G401 (cell line): Measurements from ENCODE around the gene PDGFA. TPM values are rescaled to one million over a fixed set of nuclear protein-coding genes. Genes with fewer than 3 reads are reported as not detected.

Experiments
- DNase-seq: peaks from one replicate; pipeline ENCODE4 v3.0.0-alpha.2; 2015; ENCODE audit warnings: low spot score
- in situ Hi-C: cut with HindIII; loops from 2 replicates; pipeline ENCODE4 v1.10.0; 2016; ENCODE audit warnings: low sequenced_read_pairs, mixed read lengths
- total RNA-seq: library from RNA; depleted of rRNA; stranded (reverse); fragments of >200 nt; shearing (Covaris generic); gene quantifications from 2 replicates; pipeline ENCODE4 v1.2.3, GENCODE V29; 2014

Gene PDGFA
- total RNA-seq, 1 experiment from 2014 or later: 0.34 TPM

DNA sequence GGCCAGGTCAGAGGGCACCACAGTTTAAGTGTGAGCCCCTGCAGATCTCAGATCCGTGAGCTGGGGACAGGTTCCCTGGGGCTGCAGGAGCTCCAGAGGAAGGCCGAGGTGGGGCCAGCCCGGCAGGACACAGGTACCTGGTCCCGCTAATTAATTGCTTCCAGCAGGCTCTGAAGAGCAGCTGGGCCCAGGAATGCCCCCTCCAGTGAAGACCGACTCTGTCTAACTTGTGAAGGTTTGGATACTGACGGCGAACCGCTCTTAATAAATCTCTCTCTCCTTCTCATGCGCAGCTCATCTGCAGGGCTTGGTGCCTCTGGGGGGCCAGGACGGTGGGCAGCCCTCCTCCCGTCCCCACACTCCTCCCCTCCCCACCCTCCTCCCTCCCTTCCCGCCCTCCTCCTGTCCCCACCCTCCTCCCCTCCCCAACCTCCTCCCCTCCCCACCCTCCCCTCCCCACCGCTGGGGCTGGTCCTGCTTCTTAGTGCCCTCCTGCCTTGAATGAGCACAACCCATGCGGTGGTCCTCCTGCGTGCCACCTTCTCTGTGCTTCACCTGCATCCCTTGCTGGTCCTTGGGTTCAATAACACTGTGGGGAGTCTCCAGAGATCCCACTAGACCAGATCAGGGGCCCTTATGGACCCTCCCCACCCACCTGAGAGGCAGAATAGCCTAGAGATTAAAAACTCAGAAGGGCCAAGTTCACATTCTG, 38.3 kb downstream of the PDGFA start:
- in situ Hi-C loops: no loop called here
- DNase-seq: no peak

DNA sequence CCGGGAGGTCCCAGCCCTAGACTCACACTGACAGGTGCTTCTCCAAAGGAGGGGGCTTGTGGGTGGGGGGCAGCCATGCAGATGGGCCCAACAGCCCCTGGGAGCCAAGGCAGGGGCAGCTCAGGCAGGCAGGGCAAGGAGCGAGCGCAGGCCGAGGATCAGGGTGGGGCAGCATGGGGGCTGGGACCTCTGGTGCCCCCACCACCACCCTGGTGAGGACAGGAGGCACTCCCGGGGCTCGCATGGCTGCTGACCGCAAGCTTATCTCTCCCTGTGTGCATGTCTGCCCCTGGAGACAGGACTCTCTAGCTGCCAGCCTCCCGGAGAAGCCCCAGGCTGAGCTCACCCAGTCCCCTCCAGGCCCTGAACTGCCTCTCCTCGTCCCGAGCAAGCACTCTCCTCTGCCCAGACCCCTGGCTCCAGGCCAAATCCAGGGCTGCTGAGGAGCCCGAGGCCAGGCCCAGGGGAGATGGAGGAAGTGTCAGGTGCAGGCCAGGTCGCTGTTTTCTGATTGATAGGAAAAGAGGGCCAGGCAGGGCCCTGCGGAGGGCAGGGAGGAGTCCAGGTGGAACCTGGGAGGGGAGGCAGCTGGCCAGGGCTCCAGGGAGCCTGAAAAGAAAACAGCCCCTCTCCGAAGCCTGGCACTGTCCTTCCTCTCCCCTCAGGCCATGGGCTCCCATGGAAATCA, 39.0 kb downstream of the PDGFA start:
- in situ Hi-C loops: no loop called here
- no peak for DNase-seq

DNA sequence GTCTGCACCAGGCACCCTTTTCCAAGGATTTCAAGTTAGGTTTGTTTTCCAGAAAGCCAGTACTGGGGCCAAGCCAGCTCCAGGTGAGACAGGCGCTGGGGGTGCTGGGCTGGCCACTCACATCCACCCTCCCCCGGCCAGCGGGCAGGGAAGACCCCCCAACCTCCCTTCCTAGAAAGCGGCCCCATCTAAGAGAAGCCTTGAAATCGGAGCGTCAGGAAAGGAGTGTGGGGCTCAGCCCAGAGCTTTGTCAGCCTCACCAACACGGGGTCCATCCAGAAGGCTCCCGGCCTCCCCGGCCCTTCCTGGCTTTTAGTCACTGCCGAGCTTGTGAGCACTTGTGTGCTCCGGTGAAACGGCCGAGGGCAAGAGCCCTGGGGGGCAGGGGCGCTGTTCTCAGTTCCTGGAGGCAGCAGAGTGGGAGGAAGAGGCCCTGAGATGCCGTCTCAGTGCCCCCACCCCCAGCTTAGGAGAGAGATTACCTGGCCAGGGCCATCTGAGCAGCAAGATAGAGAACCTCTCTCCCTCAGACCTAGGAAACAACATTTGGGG, 39.6 kb downstream of the PDGFA start:
- in situ Hi-C loops: no loop called here
- no peak for DNase-seq

DNA sequence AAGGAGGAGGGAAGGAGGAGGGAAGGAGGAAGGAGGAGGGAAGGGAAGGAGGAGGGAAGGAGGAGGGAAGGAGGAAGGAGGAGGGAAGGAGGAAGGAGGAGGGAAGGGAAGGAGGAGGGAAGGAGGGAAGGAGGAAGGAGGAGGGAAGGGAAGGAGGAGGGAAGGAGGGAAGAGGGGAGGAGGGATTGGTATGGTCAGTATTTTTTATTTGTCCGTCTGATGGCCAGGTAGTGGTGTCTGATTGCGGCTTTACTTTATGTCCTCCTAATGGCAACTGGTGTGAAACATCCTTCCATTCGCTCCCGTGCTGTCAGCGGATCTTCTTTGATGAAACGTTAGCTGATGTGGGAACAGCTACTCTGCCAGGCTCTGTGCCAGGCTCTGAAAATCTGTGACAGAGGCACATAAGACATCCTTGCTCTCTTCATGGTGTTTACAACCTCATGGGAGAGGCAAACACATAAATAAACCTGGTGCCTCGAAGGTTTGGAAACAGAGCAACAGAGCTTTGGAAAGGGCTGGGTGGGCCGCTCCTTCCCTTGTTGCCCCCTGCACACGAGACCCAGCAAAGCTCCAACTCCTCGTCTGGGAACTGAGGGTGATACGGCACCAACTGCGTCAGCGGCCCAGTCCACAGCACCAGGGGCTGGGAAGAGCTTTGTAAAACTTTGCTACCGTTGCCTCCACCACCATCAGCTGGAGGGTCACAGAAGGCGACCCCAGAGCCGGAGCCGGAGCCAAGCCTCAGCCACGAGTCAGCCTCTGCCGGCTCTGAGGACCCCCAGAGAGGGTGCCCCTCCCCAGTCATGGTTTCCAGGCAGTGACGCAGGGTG, 40.3 kb downstream of the PDGFA start:
- in situ Hi-C loops: no loop called here
- no peak for DNase-seq

DNA sequence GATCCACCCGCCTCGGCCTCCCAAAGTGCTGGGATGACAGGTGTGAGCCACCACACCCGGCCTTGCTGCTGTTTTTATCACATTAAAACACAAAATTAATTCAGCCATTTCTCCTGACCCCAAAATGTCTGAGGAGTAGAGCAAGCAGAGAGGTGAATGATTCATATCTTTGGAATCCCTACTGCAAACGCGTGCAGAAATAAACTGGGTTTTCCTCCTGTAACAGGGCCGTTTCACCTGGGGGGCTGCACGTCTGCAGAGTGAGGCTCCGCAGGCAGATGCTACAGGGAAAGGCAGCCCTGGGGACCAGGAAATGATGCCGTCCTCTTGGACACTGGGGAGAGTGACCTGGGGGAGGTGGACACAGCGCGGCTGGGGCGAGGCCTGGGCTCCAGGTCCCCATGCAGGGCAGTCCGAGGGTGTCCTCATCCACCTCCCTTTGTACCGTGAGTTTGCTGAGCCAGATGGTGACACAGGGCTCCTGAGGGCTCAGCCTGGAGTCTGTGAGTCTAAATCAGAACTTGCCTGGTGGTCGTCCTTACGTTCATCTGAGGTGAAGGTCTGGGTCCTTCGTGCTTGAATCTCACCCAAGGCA, 41.9 kb downstream of the PDGFA start:
- in situ Hi-C loops: no loop called here
- no peak for DNase-seq

DNA sequence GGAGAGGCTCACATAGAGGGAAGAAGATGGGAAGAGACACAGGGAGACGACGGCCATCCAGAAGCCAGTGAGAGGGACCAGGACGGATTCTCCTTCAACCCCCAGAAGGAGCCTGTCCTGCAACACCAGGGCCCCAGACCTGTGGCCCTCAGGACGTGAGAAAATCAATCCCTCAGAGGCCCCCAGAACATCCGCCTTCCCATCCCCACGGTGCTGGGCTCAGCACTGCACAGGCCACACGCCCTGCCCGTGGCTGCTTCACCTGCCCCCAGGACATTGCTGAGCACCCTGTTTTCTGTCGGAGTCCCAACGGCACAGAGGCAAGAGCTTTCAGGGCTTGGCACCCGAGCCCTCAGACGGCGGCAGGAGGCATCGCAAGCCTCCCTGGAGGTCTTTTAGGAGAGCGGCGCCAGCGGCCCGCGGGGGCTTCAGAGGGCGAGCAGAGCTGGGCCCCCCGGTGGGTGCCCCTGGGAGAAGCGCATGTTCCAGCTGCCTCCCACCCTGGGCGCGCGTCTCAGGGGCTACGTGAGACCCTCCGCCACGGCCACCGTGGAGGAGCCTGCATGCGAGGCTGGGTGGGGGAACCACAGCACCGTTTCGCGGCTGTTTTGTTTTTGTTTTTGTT, 42.8 kb downstream of the PDGFA start:
- DNase-seq: no peak
- in situ Hi-C loops: no loop called here

DNA sequence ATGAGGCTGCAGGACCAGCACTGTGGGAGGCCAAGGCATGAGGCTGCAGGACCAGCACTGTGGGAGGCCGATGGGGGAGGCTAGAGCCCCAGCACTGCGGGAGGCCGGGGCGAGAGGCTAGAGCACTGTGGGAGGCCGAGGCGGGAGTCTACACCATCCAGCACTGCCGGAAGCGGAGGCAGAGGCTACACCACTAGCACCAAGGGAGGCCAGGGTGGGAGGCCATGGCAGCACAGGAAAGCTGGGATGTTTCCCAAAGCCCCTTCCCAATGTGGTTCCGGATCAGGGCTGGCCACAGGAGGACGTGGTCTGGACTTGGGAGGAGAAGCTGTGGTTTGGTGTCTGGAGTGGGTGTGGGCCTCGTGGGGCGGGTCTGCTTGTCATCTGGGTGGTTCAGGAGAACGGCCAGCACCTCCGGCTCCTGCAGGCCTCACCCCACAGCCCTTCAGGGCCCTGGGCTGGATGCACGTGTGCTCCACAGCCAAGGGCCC, 43.6 kb downstream of the PDGFA start:
- in situ Hi-C loops: no loop called here

DNA sequence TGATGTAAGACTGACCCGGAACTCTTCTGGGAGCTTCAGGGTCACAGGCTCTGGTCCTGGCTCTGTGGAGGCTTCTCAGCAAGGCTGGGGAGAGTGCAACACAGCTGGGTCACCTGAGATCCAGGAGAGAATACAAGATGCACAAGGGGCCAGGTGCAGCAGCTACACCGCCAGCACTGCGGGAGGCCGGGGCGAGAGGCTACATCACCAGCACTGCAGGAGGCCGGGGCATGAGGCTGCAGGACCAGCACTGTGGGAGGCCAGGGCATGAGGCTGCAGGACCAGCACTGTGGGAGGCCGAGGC, 44.3 kb downstream of the PDGFA start:
- no peak for DNase-seq
- in situ Hi-C loops: no loop called here

More for the DNA sequence above, 43.6 kb downstream of the PDGFA start:
- no peak for DNase-seq

DNA sequence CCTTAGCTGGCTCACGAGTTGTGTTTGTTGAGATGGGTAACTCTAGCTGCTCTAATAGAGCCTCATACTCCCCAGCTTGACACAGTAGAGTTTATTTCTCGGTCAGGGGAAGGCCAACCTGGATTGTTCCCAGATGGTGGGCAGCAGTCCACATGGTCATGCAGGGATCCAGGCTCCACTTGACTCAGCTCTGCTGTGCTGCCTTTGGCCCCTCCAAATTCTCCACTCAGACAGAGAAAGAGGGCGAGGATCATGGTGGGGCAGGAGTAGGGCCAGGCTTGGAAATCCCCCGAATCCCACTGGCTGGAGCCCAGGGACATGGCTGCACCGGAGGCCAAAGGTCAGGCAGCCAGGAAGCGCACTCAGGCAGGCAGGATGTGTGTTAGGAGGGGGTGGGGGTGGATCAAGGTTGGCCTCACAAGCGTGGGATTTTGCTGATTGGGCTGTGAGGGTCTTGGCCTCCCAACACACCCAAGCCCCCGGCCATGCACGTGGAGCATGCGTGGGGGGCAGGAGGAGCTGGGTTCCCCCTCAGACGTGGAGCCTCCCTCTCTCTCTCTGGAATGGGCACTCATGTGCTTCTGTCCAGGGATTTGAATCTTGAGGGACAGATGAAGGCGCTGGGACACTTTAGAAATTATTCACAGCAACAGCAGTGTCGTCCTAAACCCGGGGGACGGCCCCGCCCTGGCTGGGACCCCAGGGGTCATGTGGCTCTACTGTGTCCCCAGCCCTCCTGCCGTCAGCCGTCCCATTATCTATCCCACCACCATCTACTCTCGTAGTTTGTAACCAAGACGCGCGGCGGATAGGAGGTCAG, 44.8 kb downstream of the PDGFA start:
- in situ Hi-C loops: no loop called here
- no peak for DNase-seq

DNA sequence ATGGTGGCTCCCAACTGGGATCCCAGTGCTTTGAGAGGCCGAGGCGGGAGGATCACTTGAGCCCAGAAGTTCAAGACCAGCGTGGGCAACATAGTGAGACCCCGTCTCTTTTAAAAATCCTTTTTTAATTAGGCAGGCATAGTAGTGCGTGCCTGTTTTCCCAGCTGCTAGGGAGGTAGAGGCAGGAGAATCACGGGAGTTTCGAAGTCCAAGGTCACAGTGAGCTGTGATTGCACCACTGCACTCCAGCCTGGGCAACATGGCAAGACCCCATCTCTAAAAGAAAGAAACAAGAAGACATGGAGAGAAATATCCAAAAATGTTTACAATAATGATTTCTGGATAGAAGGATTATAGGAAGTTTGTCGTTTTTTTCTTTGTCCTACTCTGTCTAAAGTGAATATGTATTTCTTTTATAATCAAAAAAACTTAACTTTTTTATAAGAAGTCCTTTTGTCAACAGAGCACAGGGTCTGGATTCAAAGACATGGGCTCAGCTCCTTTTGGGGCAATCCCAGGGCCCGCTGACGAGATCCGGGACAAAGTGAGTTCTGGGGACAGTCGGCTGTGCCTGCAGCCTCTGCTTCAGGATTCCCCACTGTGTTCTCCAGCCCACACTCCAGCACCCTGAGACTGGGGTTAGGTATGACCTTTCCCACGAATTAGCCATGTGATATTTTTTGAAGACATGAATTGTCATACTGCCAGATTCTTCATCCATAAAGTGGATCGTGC, 45.6 kb downstream of the PDGFA start:
- in situ Hi-C loops: no loop called here
- DNase-seq: no peak

DNA sequence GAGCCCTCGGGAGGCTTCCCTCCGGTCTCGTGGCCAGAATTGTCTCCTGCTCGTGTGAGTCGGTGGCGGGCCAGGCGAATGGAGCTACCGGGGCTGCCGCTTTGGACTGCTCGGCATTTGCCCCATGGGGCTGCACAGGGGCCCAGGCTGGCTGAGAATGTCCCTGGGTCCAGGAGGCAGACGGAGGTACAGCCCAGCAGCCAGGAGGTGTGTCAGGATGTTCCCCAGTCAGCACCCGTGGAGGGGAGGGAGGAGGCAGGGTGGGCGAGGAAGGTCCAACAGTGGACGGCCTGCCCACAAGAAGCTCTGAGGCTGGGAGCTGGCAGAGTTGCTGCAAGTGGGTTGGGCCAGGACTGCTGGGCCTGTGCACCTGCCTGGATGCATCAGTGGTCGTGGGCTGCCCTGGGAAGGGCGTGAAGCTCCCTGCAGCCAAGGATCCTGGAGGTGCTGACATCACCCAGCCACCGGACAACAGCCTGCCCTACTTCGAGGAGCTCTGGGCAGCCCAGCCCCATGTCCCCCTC, 46.4 kb downstream of the PDGFA start:
- in situ Hi-C loops: no loop called here
- DNase-seq: no peak

DNA sequence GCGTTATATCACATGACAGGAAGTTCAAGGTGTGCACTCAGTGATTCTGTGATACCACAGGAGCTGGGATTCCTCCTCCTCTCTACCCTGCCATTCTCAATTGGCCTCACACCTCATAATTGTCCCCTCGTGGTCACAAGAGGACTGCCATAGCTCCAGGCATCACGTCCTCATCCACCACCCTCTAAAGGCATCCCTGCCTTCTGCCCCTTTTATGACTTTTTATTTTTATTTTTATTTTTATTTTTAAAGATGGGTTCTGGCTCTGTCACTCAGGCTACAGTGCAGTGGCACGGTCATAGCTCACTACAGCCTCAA, 47.0 kb downstream of the PDGFA start:
- in situ Hi-C loops: no loop called here
- no peak for DNase-seq

DNA sequence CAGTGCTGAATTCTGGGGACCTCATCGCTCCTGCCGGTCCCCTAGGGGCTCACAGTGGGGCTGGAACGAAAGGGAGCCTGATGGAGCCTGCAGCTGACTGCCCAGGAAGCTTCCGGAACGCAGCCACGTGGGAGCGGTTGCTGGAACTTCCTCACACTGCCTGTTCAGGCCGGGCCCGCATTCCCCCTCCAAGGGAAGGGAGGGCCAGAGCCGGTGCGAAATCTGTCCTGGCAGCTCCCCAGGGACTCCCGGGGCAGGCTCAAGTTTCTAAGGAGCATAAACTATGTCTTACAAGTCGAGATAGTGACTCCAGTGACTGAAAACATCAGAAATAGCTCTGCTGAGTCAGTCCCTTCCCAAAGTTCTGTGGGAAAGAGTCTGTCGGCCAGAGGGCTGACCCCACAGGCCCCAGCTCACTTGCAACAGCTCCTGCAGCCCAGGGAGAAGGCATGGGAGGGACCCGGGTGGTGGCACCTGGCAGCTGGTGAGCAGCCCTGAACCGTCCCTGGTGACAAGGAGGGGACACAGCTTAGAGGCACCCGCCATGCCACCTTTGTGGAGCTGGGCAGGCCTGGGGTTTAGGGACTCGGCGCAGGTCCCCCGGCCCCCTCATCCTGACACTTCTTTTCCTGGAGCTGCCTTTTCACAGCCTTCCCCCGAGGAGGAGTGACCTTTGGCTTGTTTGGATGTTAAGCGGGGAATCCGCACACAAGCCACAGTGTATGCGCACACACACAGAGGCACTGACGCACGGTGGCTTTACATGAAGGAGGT, 47.6 kb downstream of the PDGFA start:
- in situ Hi-C loops: no loop called here
- no peak for DNase-seq

DNA sequence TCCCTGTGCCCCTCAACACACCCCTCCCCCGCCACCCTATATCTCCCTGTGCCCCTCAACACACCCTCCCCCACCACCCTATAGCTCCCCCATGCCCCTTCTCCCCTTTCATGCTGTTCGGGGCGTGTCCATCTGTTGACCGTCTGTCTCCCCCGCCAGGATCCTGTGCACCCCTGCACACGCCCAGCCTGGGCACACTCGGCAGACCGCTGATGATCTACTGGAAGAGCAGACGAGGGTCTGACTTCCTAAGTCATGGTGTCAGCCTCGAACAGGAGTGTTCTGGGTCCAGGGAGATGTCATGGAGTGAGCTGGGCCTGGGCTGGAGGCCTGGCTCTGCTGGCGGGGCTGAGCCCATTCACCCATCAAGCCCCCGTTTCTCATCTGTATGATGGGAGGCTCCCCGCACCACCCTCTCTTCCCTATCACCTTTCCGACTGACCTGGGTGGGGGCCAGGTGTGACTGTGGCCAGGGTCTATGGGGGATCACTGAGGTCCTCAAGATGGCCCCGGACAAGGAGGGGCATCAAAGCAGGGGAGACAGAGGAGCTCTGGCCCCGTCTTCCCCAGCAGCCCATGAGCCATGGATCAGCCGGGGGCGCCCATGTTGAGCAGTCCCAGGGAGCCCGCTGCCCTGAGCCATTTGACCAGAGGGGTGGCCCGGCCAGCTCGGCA, 48.3 kb downstream of the PDGFA start:
- in situ Hi-C loops: no loop called here
- no peak for DNase-seq

DNA sequence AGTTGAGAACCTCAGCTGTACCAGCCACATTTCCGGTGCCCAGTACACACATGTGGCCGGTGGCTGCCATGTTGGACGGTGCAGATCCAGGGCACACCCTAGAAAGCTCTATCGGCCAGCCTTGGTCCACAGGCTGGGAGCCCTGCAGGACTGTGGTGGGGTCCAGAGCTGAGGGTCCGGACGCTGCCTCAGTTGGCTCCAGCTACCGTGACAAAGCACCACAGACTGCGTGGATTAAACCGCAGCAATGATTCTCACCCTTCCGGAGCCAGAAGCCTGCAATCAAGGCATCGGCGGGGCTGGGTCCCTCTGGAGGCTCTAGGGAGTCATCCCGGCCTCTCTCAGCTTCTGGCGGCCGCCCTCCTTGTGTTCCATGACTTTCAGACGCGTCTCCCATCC, 50.1 kb downstream of the PDGFA start:
- in situ Hi-C loops: no loop called here
- no peak for DNase-seq
